HepG2 (cell line): ENCODE data around the gene PNLDC1. TPM values are rescaled to one million over a fixed set of nuclear protein-coding genes. Genes with fewer than 3 reads are reported as not detected.

Experiments used
- ATF6 ChIP-seq: sonication (generic); formaldehyde crosslinking; conservative IDR thresholded peaks from 2 replicates; pipeline ENCODE4 v1.4.0; 2020; ENCODE audit warnings: missing genetic modification reagents
- DPF2 ChIP-seq: sonication (generic); formaldehyde crosslinking; IDR thresholded peaks from 2 replicates; pipeline ENCODE4 v1.4.0; 2020; ENCODE audit warnings: mild to moderate bottlenecking, low read depth, missing genetic modification reagents, borderline replicate concordance
- ETV5 ChIP-seq: IDR thresholded peaks from 2 replicates; pipeline ENCODE4 v1.6.1; 2018; ENCODE audit warnings: missing biosample characterization, missing genetic modification reagents, inconsistent platforms, borderline replicate concordance
- GLMP ChIP-seq: sonication (generic); formaldehyde crosslinking; IDR thresholded peaks from 2 replicates; pipeline ENCODE4 v1.9.0; 2021; ENCODE audit warnings: missing genetic modification reagents, mild to moderate bottlenecking, borderline replicate concordance
- HOXA5 ChIP-seq: sonication (generic); formaldehyde crosslinking; IDR thresholded peaks from 2 replicates; pipeline ENCODE4 v1.4.0; 2020; ENCODE audit warnings: missing genetic modification reagents
- KAT8 ChIP-seq: IDR thresholded peaks from 2 replicates; pipeline ENCODE4 v1.6.1; 2016; ENCODE audit warnings: missing genetic modification reagents, missing compliant biosample characterization
- MIER2 ChIP-seq: IDR thresholded peaks from 2 replicates; pipeline ENCODE4 v1.6.1; 2016; ENCODE audit warnings: missing biosample characterization, missing genetic modification reagents
- MTF2 ChIP-seq: sonication (generic); formaldehyde crosslinking; IDR thresholded peaks from 2 replicates; pipeline ENCODE4 v1.5.0; 2020; ENCODE audit warnings: missing genetic modification reagents, borderline replicate concordance
- NFKB2 ChIP-seq: sonication (generic); formaldehyde crosslinking; IDR thresholded peaks from 2 replicates; pipeline ENCODE4 v1.4.0; 2020; ENCODE audit warnings: missing genetic modification reagents, borderline replicate concordance
- NKX3-1 ChIP-seq: sonication (generic); formaldehyde crosslinking; IDR thresholded peaks from 2 replicates; pipeline ENCODE4 v1.5.0; 2020; ENCODE audit warnings: missing genetic modification reagents
- PAF1 ChIP-seq: IDR thresholded peaks from 2 replicates; pipeline ENCODE4 v1.6.1; 2016; ENCODE audit warnings: missing genetic modification reagents, missing compliant biosample characterization
- PAX8 ChIP-seq: sonication (generic); formaldehyde crosslinking; IDR thresholded peaks from 2 replicates; pipeline ENCODE4 v1.8.0; 2022; ENCODE audit warnings: mild to moderate bottlenecking, missing genetic modification reagents, borderline replicate concordance
- SIX4 ChIP-seq: sonication (generic); formaldehyde crosslinking; IDR thresholded peaks from 2 replicates; pipeline ENCODE4 v1.4.0; 2020; ENCODE audit warnings: missing genetic modification reagents
- SMYD3 ChIP-seq: sonication (generic); formaldehyde crosslinking; IDR thresholded peaks from 2 replicates; pipeline ENCODE4 v1.8.1; 2023; ENCODE audit warnings: mild to moderate bottlenecking, missing genetic modification reagents
- ZBTB25 ChIP-seq: IDR thresholded peaks from 2 replicates; pipeline ENCODE4 v1.6.1; 2018; ENCODE audit warnings: missing genetic modification reagents
- ZEB1 ChIP-seq: IDR thresholded peaks from 2 replicates; pipeline ENCODE4 v1.6.1; 2012; ENCODE audit warnings: mild to moderate bottlenecking, low read depth, inconsistent platforms; ENCODE audit not compliant: insufficient replicate concordance
- ZKSCAN5 ChIP-seq: sonication (generic); formaldehyde crosslinking; IDR thresholded peaks from 2 replicates; pipeline ENCODE4 v1.5.1; 2020; ENCODE audit warnings: mild to moderate bottlenecking, missing genetic modification reagents
- ZMYM2 ChIP-seq: sonication (generic); formaldehyde crosslinking; IDR thresholded peaks from 2 replicates; pipeline ENCODE4 v1.8.0; 2022; ENCODE audit warnings: mild to moderate bottlenecking, missing genetic modification reagents
- ZNF567 ChIP-seq: sonication (generic); formaldehyde crosslinking; IDR thresholded peaks from 2 replicates; pipeline ENCODE4 v1.8.1; 2023; ENCODE audit warnings: mild to moderate bottlenecking, missing genetic modification reagents, borderline replicate concordance
- ZNF577 ChIP-seq: sonication (generic); formaldehyde crosslinking; IDR thresholded peaks from 2 replicates; pipeline ENCODE4 v1.4.0; 2020; ENCODE audit warnings: mild to moderate bottlenecking, low read depth, missing genetic modification reagents, borderline replicate concordance
- ZNF597 ChIP-seq: sonication (generic); formaldehyde crosslinking; IDR thresholded peaks from 2 replicates; pipeline ENCODE4 v1.5.0; 2020; ENCODE audit warnings: missing genetic modification reagents
- ZNF850 ChIP-seq: sonication (generic); formaldehyde crosslinking; conservative IDR thresholded peaks from 2 replicates; pipeline ENCODE4 v1.9.0; 2021; ENCODE audit warnings: mild to moderate bottlenecking, missing genetic modification reagents
- polyA plus RNA-seq, 8 experiments: library from polyadenylated mRNA; depleted of rRNA in 3 of 8; stranded (reverse) in 7 of 8; unstranded in 1 of 8; fragments of >200 nt; fragmentation: Illumina TruSeq in 4 of 8; extraction: Trizol in 4 of 8; gene quantifications; 2 replicates each; pipeline versions ENCODE4 v1.2.1 to v1.2.3, GENCODE V29; 2011 to 2016; ENCODE audit warnings: low read depth in 4 of 8, missing spikeins in 1 of 8, mixed read lengths in 1 of 8; ENCODE audit not compliant: insufficient read depth in 1 of 8
- total RNA-seq, 5 experiments: library from RNA; depleted of rRNA; stranded (reverse); fragments of >200 nt; fragmentation: Illumina TruSeq; extraction: Trizol; gene quantifications; 2 replicates each; pipeline ENCODE4 v1.2.3, GENCODE V29; 2016; ENCODE audit warnings: low read depth in 1 of 5
- TF ChIP-seq, protein P1 (sequence below): sonication (generic); formaldehyde crosslinking; IDR thresholded peaks from 2 replicates; pipeline ENCODE4 v1.8.0; 2023; ENCODE audit warnings: mild to moderate bottlenecking, missing genetic modification reagents

The PNLDC1 gene
- total and polyA plus RNA-seq, 2 of the 13 experiments (the other 11 are each of a cell fraction or from before 2014, with no cell fraction given) = not detected

- TF ChIP-seq, protein P1, sequence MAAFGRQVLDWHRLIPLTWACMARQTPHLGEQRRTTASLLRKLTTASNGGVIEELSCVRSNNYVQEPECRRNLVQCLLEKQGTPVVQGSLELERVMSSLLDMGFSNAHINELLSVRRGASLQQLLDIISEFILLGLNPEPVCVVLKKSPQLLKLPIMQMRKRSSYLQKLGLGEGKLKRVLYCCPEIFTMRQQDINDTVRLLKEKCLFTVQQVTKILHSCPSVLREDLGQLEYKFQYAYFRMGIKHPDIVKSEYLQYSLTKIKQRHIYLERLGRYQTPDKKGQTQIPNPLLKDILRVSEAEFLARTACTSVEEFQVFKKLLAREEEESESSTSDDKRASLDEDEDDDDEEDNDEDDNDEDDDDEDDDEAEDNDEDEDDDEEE (CRISPR knock-in tag) = peak; percentile 52; the same call in 1 of the 2 replicates
- TF ChIP-seq ATF6 (CRISPR knock-in tag) = no peak
- TF ChIP-seq ZKSCAN5 = no peak
- TF ChIP-seq SIX4 = no peak
- TF ChIP-seq ETV5 = no peak
- no peak for TF ChIP-seq ZNF577 (CRISPR knock-in tag)
- TF ChIP-seq ZNF567 = 0 out of 2 replicates have a peak, but pooled peaks have one; percentile 13
- TF ChIP-seq NFKB2 (CRISPR knock-in tag) = peak; percentile 15; the same call in 1 of the 2 replicates
- 0 out of 2 replicates have a peak, but pooled peaks have one; percentile 38 for TF ChIP-seq DPF2
- no peak; the same call in 1 of the 2 replicates for TF ChIP-seq ZMYM2 (CRISPR knock-in tag)
- peak; percentile 55; the same call in 1 of the 2 replicates for TF ChIP-seq MIER2 (CRISPR knock-in tag)
- TF ChIP-seq PAF1 (CRISPR knock-in tag) = no peak
- TF ChIP-seq GLMP (CRISPR knock-in tag) = peak; percentile 73; the same call in 1 of the 2 replicates
- no peak for TF ChIP-seq ZNF850 (CRISPR knock-in tag)
- TF ChIP-seq NKX3-1 (CRISPR knock-in tag) = no peak; the same call in 1 of the 2 replicates
- no peak for TF ChIP-seq ZNF597 (CRISPR knock-in tag)
- TF ChIP-seq HOXA5 = peak; percentile 20
- TF ChIP-seq ZBTB25 (CRISPR knock-in tag) = no peak
- no peak for TF ChIP-seq MTF2
- TF ChIP-seq KAT8 (CRISPR knock-in tag) = no peak
- TF ChIP-seq PAX8 (CRISPR knock-in tag) = no peak; the same call in 1 of the 2 replicates
- no peak for TF ChIP-seq ZEB1
- no peak for TF ChIP-seq SMYD3 (CRISPR knock-in tag)
These were observed 37.3 kb upstream of the PNLDC1 start (continued) for GRCh38 chr6:159762681-159763293.
